CD4-positive, alpha-beta T cell treated with Interleukin-4 for 4 hours (primary cell): ENCODE data around the gene ABHD11.
"Not testable (repeated sequence)": the region's sequence is repeated elsewhere in the genome, so short reads cannot be mapped to it uniquely, and the experiment has no call there.

Source experiments
- DNase-seq: peaks from one replicate; pipeline ENCODE4 v3.0.0-alpha.2; 2020

Gene ABHD11

DNA sequence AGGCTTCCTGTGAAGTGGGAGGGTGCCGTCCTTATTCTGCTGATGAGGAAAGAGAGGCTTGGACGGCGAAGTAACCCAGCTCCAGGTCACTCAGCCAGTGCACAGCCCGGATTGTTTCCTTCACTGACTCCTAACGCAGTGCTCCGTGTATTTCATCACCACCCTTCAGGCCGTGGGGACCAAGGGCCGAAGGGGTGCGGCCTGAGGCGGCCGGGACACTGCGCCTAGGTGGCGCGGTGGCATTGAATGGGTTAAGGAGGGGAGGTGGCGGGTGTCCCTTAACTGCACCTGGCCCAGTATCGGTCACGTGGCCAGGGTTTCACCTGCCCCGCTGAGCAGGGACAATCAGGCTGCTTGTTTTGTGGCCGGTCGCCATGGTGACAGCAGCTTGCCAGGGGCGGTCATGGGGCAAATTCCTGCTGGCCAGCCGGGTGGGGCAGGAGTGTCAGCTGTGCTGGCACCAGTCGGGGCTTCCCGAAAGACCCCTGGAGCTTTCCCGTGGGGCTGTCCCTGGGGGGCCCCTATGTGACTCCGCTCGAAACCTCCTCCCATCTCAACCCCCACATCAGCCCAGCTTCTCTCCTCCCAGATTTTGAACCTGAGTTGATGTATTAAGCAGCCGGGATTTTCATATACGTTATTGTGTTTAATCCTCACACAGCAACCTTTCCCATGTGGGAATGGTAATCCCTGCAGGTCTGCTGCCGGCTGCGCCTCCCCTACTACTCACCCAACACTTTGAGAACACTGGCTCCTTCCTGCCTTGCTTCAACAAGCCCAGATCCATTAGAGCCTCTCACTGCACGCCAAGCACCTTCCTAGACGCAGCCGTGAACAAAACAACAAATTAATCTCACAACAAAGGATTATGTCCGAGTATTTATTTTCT lies 4.4 kb upstream of the ABHD11 start:
- no peak for DNase-seq

DNA sequence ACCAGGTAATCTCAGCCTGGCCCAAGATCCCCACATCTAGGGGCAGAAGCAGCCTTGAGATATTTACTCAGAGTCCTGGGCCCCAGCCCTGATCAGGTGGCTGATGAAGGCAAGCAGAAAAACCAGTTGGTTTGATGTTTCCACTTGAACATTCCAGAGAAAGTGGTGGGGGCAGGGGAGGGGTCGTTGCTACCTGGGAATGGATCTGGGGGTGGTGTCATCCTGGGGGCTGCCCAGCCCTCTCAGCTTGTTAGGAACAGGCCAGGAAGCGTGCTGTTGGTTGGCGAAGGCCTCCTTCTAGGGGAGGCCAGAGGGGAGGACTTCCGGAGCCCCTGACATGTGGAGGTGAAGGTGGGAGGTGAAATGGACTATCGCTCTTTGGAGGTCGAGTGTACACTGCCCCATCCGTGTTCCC lies 3.7 kb upstream of the ABHD11 start:
- DNase-seq: no peak

DNA sequence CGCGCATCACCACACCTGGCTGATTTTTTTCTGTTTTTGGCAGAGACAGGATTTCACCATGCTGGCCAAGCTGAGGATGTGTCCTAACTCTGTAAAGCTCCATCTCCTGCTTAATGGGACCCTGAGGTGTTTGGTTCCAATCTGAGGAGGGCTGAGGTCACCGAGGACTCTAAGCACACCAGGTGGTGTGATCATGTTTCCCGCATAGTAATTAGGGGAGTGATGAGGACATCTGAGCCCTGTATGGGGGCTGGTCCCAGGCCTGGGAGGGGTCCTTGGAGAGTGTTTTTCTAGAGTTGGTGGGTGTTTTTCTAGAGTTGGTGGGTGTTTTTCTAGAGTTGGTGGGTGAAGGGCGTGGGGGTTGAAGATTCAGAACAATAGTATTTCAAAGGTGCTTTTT lies 3.0 kb upstream of the ABHD11 start:
- no peak for DNase-seq

DNA sequence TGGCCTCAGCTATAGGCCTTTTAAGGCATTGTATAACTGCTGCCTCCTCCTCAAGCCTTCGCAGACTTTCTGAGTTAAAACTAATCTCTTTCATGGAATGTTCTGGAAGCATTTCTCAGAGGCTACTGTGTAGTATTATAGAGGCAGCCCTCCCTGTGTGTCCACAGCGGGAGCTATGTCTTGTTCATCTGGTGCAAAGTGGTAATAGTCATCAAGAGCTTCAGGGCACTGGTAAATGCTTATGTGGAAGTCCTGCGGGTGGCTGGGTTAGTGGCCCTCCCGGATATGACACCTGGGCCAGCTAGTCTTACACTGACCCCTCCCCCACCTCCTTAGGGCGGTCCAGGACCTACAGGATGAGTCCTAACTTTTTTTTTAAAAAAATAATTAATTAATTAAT lies 2.2 kb upstream of the ABHD11 start:
- no peak for DNase-seq

DNA sequence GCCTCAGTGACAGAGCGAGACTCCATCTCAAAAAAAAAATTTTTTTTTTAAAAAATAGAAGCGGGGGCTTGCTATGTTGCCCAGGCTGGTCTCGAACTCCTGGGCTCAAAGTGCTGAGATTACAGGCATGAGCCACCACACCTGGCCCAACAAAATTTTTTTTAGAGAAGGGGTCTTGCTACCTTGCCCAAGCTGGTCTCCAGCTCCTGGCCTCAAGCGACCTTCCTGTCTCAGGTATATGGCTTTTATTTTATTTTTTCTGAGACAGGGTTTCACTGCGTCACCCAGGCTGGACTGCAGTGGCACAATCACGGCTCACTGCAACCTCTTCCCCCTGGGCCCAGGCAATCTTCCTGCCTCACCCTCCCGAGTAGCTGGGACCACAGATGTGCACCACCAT lies 1.6 kb upstream of the ABHD11 start:
- DNase-seq: no peak

DNA sequence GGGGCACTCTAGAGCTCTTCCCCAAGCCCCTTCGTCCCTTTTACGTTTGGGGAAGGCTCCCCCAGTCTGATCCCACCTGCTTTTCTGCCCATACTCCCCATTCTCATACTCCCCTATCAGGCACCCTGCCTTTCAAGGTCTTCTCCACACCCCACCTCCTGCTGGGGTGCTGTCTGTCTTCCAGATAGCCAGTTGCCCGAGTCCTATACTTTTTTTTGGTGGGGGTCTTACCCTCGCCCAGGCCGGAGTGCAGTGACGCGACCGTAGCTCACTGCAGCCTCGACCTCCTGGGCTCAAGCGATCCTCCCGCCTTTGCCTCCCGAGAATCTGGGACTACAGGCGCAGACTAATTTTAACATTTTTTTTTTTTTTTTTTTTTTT lies 775 bp upstream of the ABHD11 start:
- no peak for DNase-seq

DNA sequence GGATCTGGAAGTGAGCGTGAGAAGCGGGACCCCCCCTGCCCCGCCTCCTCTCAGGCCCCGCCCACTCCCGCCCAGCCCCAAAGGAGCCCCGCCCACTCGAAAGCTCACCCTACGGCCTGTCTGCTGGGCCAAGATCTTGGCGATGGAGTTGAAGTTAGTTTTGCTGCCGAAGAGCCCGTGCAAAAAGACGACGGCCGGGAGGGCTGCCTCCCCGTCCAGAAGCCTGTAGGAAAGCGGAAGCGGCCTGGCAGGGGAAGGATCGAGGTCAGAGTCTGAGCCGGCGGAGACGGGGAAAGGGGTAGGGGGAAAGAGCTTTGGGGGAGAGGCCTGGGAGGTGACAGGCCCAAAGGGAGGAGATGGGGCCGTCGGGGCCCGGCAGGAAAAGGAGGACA lies 386 bp downstream of the ABHD11 start:
- peak; percentile 34 for DNase-seq

DNA sequence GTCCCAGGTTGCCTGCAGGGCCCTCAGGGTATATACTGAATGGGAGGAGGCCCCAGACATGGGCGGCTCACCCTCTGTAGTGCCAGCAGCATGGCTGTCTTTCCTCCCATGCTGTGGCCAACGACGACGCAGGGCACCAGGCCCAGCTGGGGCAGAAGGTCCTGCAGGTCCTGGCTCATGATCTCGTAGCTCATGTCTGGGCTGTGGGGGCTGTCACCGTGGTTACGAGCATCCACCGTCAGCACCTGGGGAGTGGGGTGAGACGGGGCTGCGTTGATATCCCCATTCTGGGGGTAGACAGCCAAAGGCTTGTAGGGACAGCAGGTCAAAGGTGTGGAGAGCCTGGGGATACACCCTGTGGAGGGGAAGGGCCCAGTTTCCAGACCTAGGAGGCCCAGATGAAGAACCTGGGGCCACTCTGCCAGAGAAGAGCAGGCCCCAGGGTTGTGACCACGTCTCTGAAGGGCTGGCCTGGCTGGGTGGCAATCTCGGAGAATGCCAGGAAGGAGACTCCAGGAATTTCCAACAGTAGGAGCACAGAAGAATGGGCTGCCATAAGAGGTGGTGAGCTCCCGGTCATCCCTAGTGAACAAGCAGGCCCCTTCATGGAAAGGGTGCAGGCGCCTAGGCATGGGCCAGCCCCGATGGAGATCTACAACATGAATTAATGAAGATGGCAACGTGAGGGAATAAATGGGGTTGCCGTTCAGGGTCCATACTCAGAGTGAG lies 947 bp downstream of the ABHD11 start:
- DNase-seq: no peak

DNA sequence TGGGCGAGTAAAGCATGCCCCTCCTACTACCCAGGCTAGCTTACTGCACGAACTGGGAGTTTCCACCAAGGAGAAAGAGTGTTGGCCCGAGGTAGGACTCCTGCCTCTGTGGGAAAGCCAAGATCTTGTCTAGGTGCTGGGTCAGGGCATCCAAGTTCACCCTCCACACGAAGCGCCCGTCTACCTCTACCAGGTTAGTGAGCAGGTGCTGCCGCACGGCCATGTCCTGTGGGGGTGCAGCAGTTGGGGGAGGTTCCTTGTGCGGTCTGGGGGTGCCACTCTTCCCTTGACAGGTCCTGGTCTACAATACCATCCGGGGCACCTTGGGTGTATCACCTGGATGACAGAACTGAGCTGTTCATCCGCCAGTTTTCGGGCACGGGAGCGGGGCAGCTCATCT lies 1.7 kb downstream of the ABHD11 start:
- DNase-seq: no peak

DNA sequence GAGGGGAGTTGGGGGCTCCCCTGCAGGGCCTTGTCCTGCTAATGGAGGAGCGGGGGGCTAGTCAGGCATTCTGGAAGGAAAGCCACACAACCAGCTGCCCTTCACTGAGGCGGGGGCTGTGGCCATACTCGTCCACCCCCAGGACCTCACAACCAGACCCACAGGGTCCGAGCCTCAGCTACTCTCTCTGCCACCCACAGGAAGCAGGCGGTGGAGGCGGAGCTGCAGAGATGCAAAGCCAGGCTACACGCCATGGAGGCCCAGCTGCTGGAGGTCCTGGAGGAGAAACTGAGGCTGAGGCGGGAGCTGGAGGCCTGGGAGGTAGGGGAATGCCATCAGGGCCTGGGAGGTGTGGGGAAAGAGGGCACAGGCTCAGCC lies 3.1 kb downstream of the ABHD11 start:
- no peak for DNase-seq

DNA sequence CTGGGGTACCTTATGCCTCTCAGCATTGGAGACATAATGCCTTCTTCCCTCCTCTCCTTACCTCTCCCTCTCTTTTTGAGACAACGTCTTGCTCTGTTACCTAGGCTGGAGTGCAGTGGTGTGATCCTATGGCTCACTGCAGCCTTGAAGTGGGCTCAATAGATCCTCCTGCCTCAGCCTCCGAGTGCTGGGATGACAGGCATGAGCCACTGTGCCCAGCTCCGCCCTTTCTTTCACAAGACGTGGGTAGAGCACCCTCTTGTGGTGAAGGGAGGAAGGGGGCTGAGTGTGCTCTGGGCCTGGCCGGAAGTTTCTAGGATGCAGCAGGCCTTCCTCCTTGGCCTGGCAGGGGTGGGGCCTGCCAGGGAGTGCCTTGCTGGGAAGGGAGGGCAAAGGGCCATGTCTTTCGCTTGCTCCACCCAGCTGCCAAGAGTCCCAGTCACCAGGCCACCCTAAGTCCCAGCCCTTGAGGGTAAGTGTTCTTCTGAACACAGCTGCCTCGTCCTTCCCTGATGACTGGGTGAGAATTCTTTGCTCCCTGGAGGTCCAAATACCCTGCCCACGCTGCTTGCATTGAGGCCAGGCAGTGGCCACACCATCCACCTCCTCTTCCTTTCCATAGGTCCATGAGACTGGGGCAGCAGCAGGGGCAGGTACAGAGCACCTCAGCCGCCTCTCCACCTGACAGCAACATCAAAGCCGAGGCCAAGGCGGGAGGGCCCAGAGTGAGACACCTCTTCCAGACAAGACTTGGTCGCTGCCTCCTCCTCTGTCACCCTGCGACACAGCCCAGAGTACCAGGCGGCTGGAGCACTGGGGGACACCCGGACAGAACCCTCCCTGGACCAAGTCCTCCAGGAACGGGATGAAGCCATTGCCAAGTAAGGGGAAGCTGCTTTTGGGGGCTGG lies 3.7 kb downstream of the ABHD11 start:
- peak; percentile 84 for DNase-seq

DNA sequence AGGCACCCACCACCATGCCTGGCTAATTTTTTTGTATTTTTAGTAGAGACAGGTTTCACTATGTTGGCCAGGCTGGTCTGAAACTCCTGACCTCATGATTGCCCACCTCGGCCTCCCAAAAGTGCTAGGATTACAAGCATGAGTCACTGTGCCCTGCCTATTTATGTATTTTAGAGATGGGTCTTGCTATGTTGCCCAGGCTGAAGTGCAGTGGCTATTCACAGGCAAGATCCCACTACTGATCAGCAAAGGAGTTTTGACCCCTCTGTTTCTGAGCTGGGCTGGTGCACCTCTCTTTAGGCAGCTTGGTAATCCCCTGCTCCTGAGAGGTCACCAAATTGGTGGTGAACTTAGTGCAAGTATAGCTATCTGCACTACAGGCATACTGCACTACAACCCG lies 6.2 kb downstream of the ABHD11 start:
- DNase-seq: no peak

DNA sequence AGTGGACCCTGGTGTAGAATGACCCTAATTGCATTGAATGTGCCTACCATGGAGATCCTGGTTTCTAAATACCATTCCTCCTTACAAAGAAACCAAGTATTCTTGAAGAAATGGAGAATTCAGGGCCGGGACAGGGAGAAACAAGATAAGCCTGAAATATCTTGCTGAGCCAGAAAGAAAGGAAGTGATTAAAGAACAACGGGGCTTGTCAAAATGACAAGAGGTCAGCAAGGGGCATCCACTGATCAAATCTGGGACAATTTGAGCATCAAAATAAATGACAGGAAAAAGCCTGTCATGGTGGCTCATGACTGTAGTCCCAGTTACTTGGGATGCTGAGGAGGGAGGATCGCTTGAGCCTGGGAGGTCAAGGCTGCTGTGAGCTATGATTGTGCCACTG lies 8.1 kb downstream of the ABHD11 start:
- no peak for DNase-seq

DNA sequence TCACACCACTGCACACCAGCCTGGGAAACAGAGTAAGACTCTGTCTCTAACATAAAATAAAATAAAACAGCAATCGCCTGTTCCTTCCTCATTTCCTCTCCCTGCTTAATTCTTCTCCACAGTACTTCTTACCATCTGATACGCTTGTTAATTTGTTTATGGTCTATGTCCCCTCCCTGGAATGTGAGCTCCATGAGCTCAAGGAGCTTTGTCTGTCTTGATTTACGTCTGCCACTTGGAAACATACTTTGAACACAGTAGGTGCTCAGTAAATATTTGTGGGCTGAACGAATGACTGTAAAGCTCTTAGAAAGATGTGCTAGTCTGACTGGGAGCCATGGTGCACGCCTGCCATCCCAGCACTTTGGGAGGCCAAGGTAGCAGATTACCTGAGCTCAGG lies 10.1 kb downstream of the ABHD11 start:
- DNase-seq: no peak

DNA sequence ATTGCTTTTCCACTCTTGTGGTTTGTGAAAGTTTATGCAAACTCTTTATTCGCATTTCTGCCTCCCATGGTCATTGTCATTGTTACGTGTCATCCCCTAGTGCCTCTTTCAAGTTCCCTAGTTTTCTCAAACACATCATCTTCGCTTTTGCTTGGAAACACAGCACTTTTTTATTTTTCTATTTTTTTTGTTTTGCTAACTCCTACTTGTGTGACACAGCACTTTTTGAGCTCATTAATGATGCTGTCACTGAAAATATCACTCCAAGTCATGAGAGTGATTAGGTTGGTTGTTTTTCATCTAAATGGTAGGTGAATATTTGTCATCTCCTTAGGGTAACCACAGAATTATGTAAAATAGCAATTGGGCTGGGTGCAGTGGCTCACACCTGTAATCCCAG lies 10.7 kb downstream of the ABHD11 start:
- no peak for DNase-seq

DNA sequence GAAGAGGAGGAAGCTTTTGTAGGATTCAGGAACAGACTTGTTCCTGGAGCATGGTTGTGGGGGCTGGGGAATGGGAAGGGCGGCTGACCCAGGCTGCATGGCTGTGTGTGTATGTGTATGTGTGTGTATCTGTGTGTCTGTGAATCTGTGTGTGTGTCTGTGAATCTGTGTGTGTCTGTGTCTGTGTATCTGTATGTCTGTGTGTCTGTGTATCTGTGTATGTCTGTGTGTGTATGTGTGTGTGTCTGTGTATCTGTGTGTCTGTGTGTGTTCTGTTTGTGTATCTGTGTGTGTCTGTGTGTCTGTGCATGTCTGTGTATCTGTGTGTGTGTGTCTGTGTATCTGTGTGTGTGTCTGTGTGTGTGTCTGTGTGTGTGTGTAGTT lies 12.5 kb downstream of the ABHD11 start:
- no peak for DNase-seq

DNA sequence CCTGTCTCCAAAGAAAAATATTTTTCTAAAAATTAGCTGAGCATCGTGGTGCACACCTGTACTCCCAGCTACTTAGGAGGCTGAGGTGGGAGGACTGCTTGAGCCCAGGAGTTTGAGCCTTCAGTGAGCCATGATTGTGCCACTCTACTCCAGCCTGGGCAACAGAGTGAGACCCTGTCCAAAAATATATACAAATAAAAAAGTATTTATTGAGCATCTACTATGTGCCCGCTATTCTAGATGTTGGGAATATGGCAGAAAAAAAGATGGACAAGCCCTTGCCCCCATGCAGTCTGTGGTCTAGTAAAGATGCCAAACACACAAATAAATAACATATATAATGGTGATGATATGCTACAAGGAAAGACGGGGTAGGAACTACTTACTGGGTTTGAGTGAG lies 14.8 kb downstream of the ABHD11 start:
- DNase-seq: no peak

DNA sequence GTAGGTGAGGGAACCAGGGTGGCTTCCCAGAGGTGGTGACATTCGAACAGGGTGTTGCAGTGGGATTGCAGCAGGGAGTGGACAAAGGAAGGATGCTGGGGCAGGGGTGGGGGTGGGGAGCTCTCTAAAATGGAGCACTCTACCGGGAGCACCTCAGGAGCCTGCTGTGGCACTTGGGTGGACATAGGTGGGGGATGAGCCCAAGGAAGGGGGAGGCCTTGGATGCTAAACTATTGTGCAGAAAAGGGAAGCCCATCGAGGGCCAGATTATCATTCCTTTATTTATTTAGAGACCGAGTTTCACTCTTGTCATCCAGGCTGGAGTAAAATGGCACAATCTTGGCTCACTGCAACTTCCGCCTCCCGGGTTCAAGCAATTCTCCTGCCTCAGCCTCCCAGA lies 15.8 kb downstream of the ABHD11 start:
- no peak for DNase-seq

DNA sequence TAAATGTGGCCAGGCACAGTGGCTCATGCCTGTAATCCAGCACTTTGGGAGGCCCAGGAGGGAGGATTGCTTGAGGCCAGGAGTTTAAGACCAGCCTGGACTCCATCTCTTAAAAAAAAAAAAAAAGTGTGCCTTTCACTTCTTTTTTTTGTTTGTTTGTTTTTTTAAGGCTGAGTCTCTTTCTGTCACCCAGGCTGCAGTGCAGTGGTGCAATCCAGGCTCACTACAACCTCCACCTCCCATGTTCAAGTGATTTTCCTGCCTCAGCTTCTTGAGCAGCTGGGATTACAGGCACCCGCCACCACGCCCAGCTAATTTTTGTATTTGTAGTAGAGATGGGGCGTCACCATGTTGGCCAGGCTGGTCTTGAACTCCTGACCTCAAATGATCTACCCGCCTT lies 16.4 kb downstream of the ABHD11 start:
- DNase-seq: not testable (repeated sequence)

DNA sequence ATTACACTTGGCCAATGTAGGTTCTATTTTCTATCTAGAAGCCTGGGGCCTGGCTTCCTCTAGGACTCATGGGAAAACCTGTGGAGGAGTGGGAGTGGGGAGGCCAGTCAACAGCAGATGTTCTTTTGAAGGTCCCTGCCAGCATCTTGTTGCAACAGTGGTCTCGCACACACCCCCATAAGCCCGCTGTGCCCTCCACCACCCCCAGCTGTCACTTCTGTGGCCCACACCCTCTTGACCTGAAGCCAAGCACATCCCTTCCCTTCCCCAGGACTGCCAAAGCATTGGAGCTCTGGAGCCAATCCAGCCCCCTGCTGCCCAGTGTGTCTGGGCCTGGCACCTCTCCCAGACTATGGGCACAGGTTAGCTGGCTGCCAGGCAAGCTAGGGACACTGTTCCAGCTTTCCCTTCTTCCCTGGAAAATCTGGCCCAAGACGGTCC lies 17.2 kb downstream of the ABHD11 start:
- DNase-seq: no peak

DNA sequence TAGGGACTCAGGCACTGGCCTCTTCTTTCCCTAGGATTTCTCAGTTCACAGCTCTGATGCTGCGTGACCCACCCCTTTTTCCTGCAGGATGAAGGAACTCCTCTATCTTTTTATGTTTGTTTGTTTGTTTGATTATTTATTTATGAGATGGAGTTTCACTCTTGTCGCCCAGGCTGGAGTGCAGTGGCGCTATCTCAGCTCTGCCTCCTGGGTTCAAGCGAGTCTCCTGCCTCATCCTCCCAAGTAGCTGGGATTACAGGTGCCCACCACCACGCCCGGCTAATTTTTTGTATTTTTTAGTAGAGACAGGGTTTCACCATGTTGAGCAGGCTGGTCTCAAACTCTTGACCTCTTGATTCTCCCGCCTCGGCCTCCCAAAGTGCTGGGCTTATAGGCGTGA lies 18.2 kb downstream of the ABHD11 start:
- DNase-seq: not testable (repeated sequence)

DNA sequence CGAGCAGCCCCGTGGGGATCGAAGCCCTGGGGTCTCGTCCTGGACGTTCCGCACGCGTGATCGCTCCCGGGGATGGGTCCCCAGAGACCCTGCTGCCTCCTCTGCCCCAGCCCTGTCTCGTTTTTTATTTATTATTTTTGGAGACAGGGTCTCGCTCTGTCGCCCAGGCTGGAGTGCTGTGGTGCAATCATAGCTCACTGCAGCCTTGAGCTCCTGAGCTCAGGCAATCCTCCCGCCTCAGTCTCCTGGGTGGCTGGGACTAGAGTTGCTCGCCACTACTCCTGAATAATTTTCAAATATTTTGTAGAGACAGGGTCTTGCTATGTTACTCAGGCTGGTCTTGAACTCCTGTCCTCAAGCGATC lies 18.8 kb downstream of the ABHD11 start:
- DNase-seq: no peak
